HG03571 (cell line): Measurements from ENCODE around the gene CPZ.

Source experiments
- ATAC-seq: cut with Tn5 transposase; IDR thresholded peaks from one replicate; pipeline ENCODE4 v1.9.1; 2021; ENCODE audit not compliant: unreplicated experiment

Gene CPZ

DNA sequence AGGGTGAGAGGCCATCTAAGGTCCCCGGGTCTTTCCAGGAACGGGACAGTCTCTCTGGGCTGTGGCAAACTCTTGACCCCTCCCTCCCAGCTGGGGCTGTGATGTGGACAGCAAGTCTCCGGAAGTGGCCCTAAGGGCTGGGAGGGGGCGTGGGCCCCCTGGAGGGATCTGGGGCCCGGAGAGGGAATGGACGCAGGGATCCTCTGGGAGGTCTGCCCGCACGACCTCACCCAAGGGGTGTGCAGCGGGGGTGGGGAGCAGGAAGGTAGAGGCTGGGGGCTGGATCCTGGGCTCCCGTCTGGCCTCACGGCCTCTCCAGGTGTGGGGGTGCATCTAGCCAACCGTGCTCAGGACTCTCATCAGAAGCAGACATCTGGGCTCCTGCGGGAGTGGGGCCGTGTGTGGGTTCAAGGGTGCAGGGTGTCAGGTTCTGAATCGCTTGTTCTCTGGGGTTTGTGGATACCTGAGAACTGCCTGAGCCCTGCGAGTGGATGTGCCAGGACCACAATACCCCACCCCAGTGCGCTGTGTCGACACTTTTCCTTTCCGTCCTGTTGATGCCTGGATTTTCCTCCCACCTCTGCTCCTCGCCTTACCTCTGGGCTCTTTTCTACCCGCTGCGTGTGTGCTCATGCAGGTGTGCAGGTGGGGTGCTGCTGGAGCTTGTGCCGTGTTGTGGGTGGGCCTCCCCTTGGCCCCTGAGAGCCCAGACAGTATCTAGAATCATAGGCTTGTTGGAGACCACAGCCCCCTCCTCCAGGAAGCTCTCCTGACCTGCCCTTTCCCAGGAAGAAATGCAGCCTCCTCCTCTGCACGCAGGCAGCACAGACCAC is 915 bp downstream of the CPZ start:
- ATAC-seq = no peak

DNA sequence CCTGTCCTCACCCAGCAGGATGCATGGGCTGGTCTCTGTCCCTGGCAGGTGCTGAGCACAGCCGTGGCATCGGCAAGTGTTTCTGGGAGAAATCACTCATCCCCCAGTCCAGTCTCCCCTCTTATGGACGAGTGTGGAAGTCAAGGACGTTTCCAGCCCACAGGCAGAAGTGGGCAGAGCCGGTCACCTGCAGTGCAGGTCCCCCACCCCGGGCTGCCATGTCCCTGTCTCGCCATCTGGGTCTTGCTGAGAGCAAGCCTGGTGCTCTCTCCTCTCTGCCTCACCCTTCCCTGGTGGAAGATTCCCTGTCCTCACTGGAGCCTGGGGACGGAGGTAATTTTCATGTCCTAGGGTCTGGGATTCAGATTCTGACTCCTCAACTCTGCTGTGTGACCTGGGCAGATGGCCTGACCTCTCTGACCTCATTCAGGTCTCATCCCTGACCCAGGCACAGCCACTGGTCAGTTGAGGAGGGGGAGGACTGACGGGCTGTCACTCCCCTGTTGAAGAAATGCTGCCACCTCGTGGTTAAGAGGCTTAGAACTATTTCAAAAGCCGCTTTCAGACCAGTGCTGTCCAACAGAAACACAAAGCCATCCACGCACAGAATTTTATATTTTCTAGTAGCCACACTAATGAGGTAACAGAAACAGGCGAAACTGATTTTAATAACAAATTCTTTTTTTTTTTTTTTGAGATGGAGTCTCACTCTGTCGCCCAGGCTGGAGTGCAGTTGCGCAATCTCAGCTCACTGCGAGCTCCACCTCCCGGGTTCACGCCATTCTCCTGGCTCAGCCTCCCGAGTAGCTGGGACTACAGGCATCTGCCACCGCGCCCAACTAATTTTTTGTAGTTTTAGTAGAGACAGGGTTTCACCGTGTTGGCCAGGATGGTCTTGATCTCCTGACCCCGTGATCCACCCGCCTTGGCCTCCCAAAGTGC is 1.8 kb downstream of the CPZ start:
- ATAC-seq = no peak

DNA sequence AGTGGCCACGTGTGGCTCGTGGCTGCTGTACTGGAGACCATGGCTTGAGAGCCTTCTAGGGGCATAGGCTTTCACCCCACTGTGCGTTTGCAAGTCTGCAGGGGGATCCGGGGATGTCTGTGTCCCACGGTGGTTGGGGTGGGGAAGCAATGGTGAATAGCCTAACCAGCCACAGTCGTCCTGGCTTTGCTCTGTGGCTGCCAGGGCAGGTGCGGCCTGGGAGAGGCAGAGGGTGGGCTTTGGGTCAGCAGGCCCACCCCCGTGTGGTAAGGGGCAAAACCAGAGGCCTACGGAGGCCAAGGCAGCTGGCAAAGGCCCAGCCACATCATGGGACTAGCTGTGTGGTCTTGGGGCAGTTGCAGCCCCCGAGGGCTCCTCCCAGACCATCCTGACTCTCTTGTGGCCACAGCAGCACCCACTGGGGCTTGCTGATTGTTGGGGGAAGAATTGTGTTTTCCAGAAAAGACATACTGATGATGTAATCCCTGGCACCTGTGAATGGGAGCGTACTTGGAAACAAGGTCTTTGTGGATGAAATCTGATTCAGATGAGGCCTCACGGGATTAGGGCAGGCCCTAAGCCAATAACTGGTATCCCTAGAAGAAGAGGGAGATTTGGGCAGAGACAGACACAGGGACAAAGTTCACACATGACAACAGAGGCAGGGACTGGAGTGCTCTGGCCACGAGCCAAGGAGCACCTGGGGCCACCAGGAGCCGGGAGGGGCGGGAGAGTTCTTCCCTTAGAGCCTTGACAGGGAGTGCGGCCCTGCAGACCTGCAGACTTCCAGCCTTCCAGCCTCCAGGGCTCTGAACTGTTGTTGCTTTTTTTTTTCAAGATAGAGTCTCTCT is 2.9 kb downstream of the CPZ start:
- no peak for ATAC-seq

DNA sequence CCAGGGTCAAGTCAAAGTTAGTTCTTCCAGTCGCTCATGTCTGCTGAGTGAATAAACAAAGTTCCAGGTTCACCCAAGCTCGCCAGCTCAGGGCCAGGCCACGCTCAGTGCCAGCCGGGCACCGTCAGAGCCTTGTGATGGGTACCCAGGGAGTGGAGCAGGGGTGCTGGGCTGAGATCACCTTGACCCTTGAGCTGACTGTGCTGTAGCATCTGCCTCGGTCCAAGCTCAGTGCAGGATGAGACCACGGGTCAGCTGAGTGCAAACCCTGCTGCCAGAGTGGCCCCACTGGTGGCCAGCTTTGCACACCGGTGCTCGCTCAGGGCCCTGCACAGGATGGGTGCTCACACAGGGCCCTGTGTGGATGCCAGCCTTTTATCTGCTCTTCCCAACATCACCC is 4.3 kb downstream of the CPZ start:
- no peak for ATAC-seq

DNA sequence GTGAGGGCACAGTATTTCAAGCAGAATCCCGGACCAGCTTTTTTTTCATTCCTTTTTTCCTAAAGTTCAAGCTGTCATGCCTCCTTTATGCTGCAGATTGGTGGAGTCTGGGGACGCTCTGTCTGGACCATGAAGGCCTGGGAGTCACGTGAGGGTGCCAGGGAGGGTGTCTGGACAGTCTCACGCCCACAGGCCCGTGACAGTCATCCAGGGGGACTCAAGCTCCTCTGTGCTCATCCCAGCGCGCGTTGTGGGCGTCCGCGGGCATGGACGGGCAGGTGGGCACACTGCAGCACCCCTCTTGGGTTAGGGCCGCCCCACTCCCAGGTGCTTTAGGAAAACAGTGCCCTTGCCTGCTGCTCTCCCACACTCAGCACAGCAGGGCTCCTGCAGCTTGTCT is 4.8 kb downstream of the CPZ start:
- no peak for ATAC-seq

DNA sequence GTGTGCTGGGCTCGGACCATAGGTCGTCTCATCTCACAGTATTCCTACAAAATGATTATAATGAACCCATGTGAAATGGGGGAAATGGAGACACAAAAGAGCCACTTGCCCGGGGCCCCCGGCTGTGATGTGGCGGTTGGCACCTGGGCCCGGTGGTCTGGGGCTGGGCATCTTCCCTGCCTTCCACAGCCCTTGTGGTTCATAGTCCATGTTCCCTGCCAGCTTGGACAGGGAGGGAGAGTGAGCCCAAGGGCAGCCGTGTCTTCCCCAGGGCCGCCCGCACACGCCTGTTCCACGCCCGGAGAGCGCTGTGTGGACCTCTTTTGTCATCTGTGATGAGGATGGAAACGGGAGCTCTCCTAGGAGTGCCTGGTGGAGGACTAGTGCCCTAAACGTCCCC is 5.2 kb downstream of the CPZ start:
- no peak for ATAC-seq

DNA sequence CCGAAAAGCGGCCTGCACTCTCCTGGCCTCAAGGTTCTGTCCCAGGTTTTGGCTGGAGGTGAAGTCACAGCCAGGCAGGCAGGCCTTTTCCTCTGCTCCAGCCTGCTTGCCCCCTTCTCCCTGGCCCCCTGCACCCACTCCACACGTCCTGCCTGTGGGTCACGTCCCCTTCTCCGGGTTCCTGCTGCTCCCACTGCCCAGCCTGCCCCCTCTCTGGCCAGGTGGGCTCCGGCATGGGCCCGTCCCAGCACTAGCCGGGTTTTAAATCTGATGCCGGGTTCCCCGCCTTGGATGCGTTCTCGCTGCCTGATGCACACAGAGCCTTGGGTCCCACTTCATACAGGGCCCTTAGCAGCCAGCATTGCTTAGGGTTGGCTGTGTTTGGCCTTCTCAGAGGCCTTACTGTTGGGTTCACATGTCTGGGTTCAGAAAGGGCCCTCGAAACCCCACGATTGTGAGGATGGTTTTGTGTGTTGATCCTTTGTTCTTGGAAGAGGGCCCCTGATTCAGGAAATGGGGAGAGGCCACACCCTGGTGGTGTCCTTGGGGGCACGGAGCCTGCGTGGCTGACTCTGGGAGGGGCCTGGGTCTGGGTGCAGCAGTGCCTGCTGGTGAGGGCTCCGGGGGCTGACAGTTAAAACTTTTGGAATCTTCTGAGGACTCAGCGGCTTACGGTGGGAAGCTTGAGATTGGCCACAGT is 6.0 kb downstream of the CPZ start:
- ATAC-seq = no peak

DNA sequence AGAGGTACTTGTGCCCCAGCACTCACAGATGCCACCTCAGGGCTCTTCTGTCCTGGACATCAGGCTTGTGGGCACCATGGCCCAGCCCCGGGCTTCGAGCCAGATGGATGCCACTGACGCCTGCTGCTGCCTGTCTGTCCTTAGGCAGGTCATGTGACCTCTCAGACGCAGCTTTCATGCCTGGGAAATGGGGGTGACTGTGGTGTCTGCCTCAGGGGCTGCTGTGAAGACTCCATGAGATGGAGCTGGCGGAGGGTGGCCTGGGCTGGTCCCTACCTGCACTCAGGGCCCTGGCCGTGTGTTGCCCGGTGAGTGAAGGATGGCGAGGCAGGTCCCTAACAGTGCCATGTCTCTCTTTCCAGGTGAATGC is 6.5 kb downstream of the CPZ start:
- no peak for ATAC-seq

DNA sequence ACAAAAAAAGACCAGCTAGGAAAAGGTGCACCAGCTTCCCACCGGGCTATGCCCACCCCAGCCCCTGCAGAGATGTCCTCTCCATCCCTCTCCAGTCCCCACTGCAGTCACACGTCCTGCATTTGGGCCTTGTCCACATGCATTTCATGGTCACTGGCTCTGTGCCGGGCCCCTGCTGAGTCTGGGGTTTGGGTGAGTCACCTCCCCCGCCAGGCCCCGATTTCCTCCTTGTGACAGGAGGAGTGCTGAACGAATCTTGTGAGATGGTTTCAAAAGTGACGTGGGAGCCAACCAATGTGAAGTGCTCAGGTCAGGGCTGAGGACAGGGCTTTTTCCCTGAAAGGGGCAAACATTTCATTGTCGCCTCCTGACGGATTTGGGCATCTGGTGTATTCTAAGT is 7.1 kb downstream of the CPZ start:
- no peak for ATAC-seq

DNA sequence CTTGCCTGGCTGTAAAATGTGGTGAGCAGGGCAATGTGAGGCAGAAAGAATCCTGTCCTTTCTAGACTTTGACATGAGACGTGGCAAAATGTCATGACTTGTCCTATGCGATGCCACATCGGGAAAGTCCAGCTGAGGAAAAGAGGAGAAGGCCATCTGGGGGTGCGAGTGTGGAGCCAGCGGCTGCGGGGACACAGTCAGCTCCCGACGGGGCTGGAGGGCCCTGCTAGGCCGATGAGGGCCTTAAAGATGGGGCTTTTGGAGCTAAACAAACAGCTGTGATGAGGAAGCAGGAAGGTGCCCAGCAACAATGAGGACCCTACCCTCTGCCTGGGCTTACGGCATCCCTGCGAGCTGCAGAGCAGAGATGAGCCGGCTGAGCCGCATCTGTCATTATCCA is 7.7 kb downstream of the CPZ start:
- no peak for ATAC-seq

DNA sequence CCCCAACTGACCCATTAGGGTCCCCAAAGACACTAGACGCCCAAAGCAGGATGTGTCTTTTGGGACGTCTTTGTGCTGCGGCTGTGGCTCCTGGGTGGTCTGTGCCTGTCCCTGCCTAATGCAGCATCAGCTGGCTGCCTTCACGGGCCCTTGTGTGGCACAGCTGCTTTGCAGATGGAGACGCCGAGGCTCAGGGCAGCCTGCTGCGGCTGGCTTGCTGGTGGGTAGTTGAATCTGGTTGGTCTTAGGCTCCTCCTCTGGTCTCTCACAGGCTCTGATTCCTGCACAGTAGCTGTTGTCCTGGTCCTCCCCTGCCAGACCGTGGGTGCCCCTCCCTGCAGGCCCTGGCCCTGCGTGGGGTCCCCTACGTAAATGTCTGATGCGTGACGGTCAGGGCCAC is 8.1 kb downstream of the CPZ start:
- no peak for ATAC-seq

DNA sequence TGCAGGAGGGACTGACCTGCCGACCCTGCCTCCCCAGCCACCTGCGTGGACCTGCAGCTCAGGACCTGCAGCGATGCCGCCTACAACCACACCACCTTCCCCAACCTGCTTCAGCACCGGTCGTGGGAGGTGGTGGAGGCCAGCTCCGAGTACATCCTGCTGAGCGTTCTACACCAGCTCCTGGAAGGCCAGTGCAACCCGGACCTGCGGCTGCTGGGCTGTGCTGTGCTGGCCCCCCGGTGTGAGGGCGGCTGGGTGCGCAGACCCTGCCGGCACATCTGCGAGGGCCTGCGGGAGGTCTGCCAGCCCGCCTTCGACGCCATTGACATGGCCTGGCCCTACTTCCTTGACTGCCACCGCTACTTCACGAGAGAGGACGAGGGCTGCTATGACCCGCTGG is 8.5 kb downstream of the CPZ start:
- ATAC-seq = no peak

DNA sequence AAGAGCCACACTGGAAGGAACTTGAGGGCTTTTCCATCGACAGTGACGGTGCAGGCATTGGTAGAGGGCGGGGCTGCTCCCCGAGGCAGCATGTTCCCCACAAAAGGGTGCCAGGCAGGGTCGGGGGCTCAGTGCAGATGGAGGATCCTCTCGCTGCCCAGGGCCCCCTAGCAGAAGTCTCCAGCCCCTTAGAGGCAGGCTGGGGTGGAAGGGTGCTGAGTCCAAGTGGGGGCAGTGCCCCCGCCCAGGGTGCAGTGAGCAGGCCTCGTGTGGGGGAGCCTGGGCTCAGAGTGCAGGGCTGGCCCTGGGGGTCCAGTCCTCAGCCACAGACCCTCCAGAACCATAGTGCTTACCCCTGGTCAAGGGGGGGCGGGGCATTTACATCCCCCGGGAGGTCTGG is 9.0 kb downstream of the CPZ start:
- no peak for ATAC-seq

DNA sequence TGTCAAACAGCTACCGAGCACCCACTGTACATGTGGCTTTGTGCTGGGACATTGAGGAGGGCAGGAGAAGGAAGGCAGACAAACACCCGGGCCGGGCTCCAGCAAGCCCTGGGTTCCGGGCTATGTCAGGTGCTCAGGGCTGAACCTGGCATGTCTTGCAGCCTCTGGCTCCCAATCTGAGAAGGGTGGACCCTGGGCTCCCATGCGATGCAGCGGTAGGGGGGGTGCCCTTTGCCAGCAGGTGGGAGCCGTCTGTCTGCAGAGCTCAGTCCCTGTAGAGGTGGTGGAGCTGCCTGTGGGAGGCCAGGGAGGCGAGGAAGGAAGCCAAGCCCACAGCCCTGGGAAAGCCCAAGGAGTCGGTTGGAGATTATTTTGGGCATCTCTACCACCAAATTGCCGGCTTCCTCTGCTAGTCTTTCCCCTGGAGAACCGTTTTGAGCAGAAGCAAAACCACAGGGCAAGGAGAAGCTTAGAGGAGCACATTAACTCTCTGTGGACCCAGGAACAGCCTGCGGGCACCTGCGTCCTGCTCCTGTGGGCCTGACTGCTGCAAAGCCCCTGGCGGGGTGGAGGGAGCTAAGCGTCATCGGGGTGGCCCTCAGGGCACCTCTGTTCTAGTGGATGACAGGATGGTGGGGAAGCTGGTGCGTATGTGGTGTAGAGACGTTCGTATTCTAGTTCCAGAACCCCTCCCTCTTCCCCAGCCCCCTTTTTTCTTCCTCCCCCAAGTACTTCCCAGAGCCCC is 10.3 kb downstream of the CPZ start:
- no peak for ATAC-seq

DNA sequence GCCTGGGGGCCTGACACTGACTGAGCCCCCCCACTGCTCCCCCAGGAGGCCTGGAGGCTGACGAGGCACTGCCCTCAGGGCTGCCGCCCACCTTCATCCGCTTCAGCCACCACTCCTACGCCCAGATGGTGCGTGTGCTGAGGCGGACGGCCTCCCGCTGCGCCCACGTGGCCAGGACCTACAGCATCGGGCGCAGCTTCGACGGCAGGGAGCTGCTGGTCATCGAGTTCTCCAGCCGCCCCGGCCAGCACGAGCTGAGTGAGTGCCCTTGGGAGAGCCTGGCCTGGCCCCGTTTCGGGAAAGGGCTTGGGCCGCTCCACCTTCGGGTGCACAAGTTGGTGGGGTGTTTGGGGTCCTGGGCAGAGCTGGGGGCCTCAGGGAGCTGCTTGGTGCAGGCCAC is 11.4 kb downstream of the CPZ start:
- no peak for ATAC-seq

DNA sequence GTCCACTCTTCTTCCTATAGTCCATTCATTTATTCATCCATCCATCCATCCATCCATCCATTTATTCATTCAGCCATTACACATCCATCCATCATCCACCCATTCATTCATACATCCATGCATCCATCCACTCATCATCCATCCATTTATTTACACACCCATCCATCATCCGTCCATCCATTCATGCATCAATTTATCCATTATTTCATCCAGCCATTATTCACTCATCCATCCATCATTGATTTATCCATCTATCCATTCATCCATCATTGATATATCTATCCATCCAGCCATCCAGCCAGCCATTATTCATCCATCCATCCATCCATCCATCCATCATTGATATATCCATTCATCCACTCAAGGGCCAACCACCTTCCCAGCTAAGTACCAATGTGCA is 12.7 kb downstream of the CPZ start:
- no peak for ATAC-seq

DNA sequence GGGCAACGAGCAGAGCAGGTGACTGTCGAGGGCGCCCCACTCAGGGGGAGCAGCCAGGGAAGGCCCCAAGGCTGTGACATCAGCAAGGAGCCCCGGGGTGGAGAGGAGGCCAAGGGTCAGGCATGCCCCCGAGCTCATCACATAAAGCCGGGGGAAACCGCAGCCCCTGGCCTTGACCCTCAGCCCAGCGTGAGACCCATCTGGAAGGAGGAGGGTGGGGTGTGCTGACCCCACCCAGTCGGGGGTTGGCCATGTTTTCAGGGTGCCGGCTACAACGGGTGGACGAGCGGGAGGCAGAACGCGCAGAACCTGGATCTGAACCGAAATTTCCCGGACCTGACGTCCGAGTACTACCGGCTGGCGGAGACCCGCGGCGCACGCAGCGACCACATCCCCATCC is 13.9 kb downstream of the CPZ start:
- ATAC-seq = no peak

DNA sequence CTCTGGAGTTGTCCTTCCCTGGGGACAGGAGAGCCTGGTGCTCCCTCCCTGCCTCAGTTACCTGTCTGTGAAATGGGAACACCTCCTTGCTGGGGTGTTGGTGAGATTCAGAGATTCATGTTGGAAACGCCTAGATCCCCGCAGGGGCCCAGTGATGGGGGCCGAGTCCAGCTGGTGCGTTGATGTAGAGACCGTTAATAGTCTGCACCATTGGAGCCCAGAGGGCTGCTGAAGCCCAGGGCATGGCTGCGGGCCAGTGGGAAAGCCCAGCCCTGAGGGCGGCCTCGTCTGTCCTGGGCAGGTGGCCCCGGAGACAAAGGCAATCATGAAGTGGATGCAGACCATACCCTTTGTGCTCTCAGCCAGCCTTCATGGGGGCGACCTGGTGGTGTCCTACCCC is 14.4 kb downstream of the CPZ start:
- no peak for ATAC-seq

DNA sequence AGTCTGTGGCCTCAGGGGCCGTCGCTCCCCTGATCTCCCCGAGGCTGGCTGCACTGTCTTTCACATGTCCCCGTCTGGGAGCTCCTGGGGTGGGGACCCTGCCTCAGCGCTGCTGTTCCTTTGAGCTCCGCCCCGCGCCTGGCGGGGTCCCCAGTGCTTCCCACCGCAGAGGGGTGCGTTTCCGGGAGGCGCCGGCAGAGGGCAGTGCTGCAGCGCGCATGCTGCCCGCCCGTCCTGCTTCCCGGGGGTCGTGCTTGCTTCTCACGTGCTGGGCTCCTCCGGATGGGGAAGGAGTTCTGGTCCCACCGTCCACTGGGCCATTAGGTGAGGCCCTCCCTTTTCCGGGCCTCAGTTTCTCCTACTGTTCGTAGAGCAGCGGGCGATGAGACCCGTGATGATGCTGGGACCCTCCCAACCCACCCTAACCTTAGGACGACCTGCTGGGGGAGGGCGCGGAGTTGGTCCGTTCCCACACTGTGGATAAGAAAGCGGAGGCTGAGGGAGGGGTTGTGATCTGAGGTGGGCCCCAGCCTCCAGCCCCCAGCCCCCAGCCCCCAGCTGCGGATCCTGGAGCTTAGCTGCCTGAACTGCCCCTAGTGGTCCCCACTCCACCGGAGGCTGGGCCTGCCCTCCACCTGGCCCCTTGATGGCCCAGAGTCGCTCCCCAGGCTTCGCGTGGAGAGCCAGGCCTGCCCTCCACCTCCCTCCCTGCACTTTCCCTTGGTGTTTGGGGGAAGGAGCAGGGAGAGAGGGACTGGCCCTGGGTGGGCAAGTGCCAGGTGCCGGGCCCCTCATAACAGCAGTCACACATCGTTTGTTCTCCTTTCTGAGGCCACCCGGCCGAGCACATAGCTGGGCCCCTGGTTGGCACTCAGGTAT is 15.3 kb downstream of the CPZ start:
- no peak for ATAC-seq
